A549 (cell line): ENCODE measurements around the gene P4HB. TPM values are rescaled to one million over a fixed set of nuclear protein-coding genes. Genes with fewer than 3 reads are reported as not detected.

Experiments
- ATAC-seq, 2 experiments: fragments of 200-7000 bp in 1 of 2; fragments of >200 bp in 1 of 2; cut with Nextera tagmentation in 1 of 2; cut with Tn5 transposase in 1 of 2; 3 replicates each; pipeline versions ENCODE4 v1.8.0 to v1.9.1; 2018 to 2020; ENCODE audit warnings: mild to moderate bottlenecking in 1 of 2, moderate library complexity in 1 of 2
- CTCF ChIA-PET: fragments of 300-600 bp; sonication (Branson Sonifier 250); formaldehyde crosslinking; extraction: SDS; loops from one replicate; lab custom pipeline; 2021; ENCODE audit warnings: antibody characterized with exemption, inconsistent platforms; lab: Yijun Ruan, JAX
- POLR2A ChIA-PET: fragments of 350-600 bp; formaldehyde crosslinking; extraction: SDS; loops from one replicate; lab custom pipeline; 2021; ENCODE audit warnings: antibody characterized with exemption, inconsistent platforms; lab: Yijun Ruan, JAX
- DNase-seq, 2 experiments: peaks; one replicate each; pipeline versions ENCODE4 v3.0.0 to v3.0.0-alpha.2; 2011 to 2016; ENCODE audit warnings: low read depth in 1 of 2, low spot score in 1 of 2
- FAIRE-seq: peaks from 2 replicates; lab custom pipeline; 2011; peaks lifted over from hg19 to GRCh38; lab: Jason Lieb, UNC
- H3K27ac ChIP-seq, 2 experiments: fragments of >200 bp; sonication (Bioruptor Twin); formaldehyde crosslinking; 3 replicates each; pipeline ENCODE4 v1.5.1; 2016 to 2017
- H3K4me1 ChIP-seq: fragments of >200 bp; sonication (Bioruptor Twin); formaldehyde crosslinking; 3 replicates; pipeline ENCODE4 v1.6.1; 2016
- H3K4me2 ChIP-seq: fragments of >200 bp; sonication (Bioruptor Twin); formaldehyde crosslinking; 3 replicates; pipeline ENCODE4 v1.6.1; 2016
- H3K4me3 ChIP-seq: fragments of >200 bp; sonication (Bioruptor Twin); formaldehyde crosslinking; 3 replicates; pipeline ENCODE4 v1.5.1; 2016
- H3K9me3 ChIP-seq: fragments of >200 bp; sonication (Bioruptor Twin); formaldehyde crosslinking; 3 replicates; pipeline ENCODE4 v1.6.1; 2016
- BHLHE40 ChIP-seq: IDR thresholded peaks from 2 replicates; pipeline ENCODE4 v1.6.1; 2012; ENCODE audit warnings: low read depth, low read length, inconsistent platforms
- EP300 ChIP-seq, 2 experiments: fragments of >200 bp; sonication (Bioruptor Twin); formaldehyde crosslinking; IDR thresholded peaks; 2 replicates in 1 of 2; 3 replicates in 1 of 2; pipeline ENCODE4 v1.6.1; 2016 to 2017
- ESRRA ChIP-seq: fragments of 150-350 bp; IDR thresholded peaks from 2 replicates; pipeline ENCODE4 v1.6.1; 2014; ENCODE audit warnings: mild to moderate bottlenecking, low read length, borderline replicate concordance
- FOSB ChIP-seq: fragments of 250-450 bp; sonication (Bioruptor Pico); IDR thresholded peaks from 2 replicates; pipeline ENCODE4 v1.5.0; 2020; ENCODE audit warnings: mild to moderate bottlenecking, moderate library complexity
- FOSL2 ChIP-seq, 2 experiments: fragments of 450-650 bp in 1 of 2; fragments of >200 bp in 1 of 2; sonication (Bioruptor Twin) in 1 of 2; formaldehyde crosslinking; IDR thresholded peaks; 2 replicates each; pipeline versions ENCODE4 v1.5.0 to v1.6.1; 2016 to 2020; ENCODE audit warnings: mild to moderate bottlenecking in 1 of 2, moderate library complexity in 1 of 2
- HDAC2 ChIP-seq: fragments of 200-600 bp; sonication (generic); IDR thresholded peaks from 2 replicates; pipeline ENCODE4 v1.6.1; 2016
- HOXA7 ChIP-seq: fragments of 250-450 bp; sonication (Bioruptor Pico); IDR thresholded peaks from 2 replicates; pipeline ENCODE4 v1.5.0; 2020; ENCODE audit warnings: mild to moderate bottlenecking, moderate library complexity
- KDM5A ChIP-seq: fragments of 200-600 bp; sonication (generic); IDR thresholded peaks from 2 replicates; pipeline ENCODE4 v1.6.1; 2016; ENCODE audit warnings: antibody characterized with exemption, mild to moderate bottlenecking
- MAZ ChIP-seq: fragments of 150-350 bp; IDR thresholded peaks from 2 replicates; pipeline ENCODE4 v1.6.1; 2014; ENCODE audit warnings: antibody characterized with exemption, low read depth, low read length, borderline replicate concordance
- NFE2L2 ChIP-seq: fragments of 150-350 bp; conservative IDR thresholded peaks from 2 replicates; pipeline ENCODE4 v1.6.1; 2014; ENCODE audit warnings: low read length
- POLR2AphosphoS2 ChIP-seq: conservative IDR thresholded peaks from 2 replicates; pipeline ENCODE4 v1.6.1; 2012; ENCODE audit warnings: low read length, improper control_type of control experiment, inconsistent platforms
- RFX5 ChIP-seq: fragments of 450-650 bp; IDR thresholded peaks from 2 replicates; pipeline ENCODE4 v1.7.1; 2014; ENCODE audit warnings: antibody characterized with exemption, mild to moderate bottlenecking, moderate library complexity
- TFCP2L1 ChIP-seq: fragments of 250-450 bp; sonication (Bioruptor Pico); IDR thresholded peaks from 2 replicates; pipeline ENCODE4 v1.5.0; 2021; ENCODE audit warnings: mild to moderate bottlenecking
- ZC3H11A ChIP-seq: fragments of 450-650 bp; IDR thresholded peaks from 2 replicates; pipeline ENCODE4 v1.6.1; 2014; ENCODE audit warnings: antibody characterized with exemption, mild to moderate bottlenecking
- ZFP36 ChIP-seq: fragments of 450-650 bp; IDR thresholded peaks from 2 replicates; pipeline ENCODE4 v1.6.1; 2014; ENCODE audit warnings: borderline replicate concordance; ENCODE audit not compliant: partially characterized antibody
- ZNF302 ChIP-seq: fragments of 250-450 bp; sonication (Bioruptor Pico); IDR thresholded peaks from 2 replicates; pipeline ENCODE4 v1.9.0; 2021; ENCODE audit warnings: inconsistent platforms, mild to moderate bottlenecking, moderate library complexity
- WGBS: methylation state at CpG from one replicate; pipeline ENCODE4 v1.1.6; 2017; ENCODE audit errors: missing lambda C conversion rate; 5-methylcytosine and 5-hydroxymethylcytosine counted together
- polyA plus RNA-seq, 4 experiments: library from polyadenylated mRNA; depleted of rRNA in 3 of 4; stranded (reverse); fragments of >200 nt; fragmentation: RNase III in 1 of 4; extraction: RNeasy Plus Mini Kit Qiagen cat#74134 plus additional on column Dnase treatment in 1 of 4; gene quantifications; 2 replicates in 3 of 4; 3 replicates in 1 of 4; pipeline ENCODE4 v1.2.3, GENCODE V29; 2011 to 2017
- TF ChIP-seq, protein P1 (sequence below): fragments of 150-350 bp; IDR thresholded peaks from 2 replicates; pipeline ENCODE4 v1.6.1; 2014; ENCODE audit warnings: low read depth, mild to moderate bottlenecking, low read length
- TF ChIP-seq, protein P2 (sequence below): fragments of >200 bp; sonication (Bioruptor Twin); formaldehyde crosslinking; IDR thresholded peaks from 3 replicates; pipeline ENCODE4 v1.6.1; 2016
- TF ChIP-seq, protein P3 (sequence below): fragments of 250-450 bp; sonication (Bioruptor Pico); IDR thresholded peaks from 2 replicates; pipeline ENCODE4 v1.5.0; 2020; ENCODE audit warnings: low read depth, mild to moderate bottlenecking, moderate library complexity
- TF ChIP-seq, protein P4 (sequence below): fragments of 450-650 bp; IDR thresholded peaks from 2 replicates; pipeline ENCODE4 v1.6.1; 2014; ENCODE audit warnings: antibody characterized with exemption
- TF ChIP-seq, protein P5 (sequence below): fragments of >200 bp; sonication (Bioruptor Twin); formaldehyde crosslinking; IDR thresholded peaks from 3 replicates; pipeline ENCODE4 v1.5.1; 2016

The P4HB gene
- polyA plus RNA-seq, 2 of the 4 experiments (the other 2 are of a cell fraction): 102 to 622 TPM

DNA sequence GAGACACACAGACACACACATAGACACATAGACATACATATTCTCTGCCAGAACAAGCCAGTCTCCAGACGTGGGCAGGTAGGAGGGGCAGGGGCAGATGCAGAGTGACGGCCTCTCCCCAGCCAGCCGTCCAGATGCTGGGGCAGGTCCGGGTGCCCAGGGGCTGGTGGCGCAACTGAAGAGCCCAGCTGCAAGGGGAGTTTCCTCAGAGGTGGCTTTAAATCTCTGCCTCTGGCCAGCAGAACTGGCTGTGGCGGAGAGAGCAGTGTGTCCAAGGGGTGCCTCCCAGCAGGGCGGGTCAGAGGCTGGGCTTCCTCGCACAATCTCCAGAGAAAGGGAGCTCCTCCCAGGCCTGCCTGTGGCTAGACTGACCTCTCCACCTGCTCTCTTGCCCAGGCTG is 65.8 kb downstream of the P4HB start:
- no peak for FAIRE-seq
- no peaks in the 10 kb centered on the region for H3K9me3 ChIP-seq
- CTCF ChIA-PET: interaction anchor here (1.0 kb wide), 2 partner anchors 27 to 61 kb away, joined by 3 to 4 read pairs; no protein-coding TSS in a partner anchor
- DNase-seq: no peak
- POLR2A ChIA-PET: no interaction called here
- peak; percentile 73 to 89 for ATAC-seq
- no peaks in the 10 kb centered on the region for H3K4me1 ChIP-seq
- WGBS: 40% methylated on average over 8 of the region's 8 CpGs
- no peak overlapping the region for H3K4me3 ChIP-seq
- H3K27ac ChIP-seq: no peak overlapping the region
- H3K4me2 ChIP-seq: no peak overlapping the region
- TF ChIP-seq, protein P1, sequence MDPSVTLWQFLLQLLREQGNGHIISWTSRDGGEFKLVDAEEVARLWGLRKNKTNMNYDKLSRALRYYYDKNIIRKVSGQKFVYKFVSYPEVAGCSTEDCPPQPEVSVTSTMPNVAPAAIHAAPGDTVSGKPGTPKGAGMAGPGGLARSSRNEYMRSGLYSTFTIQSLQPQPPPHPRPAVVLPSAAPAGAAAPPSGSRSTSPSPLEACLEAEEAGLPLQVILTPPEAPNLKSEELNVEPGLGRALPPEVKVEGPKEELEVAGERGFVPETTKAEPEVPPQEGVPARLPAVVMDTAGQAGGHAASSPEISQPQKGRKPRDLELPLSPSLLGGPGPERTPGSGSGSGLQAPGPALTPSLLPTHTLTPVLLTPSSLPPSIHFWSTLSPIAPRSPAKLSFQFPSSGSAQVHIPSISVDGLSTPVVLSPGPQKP: no peak
- TF ChIP-seq HOXA7 (CRISPR knock-in tag) (no peak), ZFP36 (no peak), EP300 (IDR thresholded peaks at IDR 0.05) (no peak), FOSL2 (IDR thresholded peaks at IDR 0.05) (no peak), FOSL2 (CRISPR knock-in tag; IDR thresholded peaks at IDR 0.05) (no peak), TFCP2L1 (CRISPR knock-in tag) (no peak), ZNF302 (CRISPR knock-in tag) (no peak), MAZ (no peak), RFX5 (no peak), ZC3H11A (no peak)
- TF ChIP-seq, protein P2, sequence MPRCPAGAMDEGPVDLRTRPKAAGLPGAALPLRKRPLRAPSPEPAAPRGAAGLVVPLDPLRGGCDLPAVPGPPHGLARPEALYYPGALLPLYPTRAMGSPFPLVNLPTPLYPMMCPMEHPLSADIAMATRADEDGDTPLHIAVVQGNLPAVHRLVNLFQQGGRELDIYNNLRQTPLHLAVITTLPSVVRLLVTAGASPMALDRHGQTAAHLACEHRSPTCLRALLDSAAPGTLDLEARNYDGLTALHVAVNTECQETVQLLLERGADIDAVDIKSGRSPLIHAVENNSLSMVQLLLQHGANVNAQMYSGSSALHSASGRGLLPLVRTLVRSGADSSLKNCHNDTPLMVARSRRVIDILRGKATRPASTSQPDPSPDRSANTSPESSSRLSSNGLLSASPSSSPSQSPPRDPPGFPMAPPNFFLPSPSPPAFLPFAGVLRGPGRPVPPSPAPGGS: no peak
- TF ChIP-seq, protein P3, sequence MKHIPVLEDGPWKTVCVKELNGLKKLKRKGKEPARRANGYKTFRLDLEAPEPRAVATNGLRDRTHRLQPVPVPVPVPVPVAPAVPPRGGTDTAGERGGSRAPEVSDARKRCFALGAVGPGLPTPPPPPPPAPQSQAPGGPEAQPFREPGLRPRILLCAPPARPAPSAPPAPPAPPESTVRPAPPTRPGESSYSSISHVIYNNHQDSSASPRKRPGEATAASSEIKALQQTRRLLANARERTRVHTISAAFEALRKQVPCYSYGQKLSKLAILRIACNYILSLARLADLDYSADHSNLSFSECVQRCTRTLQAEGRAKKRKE: no peak

DNA sequence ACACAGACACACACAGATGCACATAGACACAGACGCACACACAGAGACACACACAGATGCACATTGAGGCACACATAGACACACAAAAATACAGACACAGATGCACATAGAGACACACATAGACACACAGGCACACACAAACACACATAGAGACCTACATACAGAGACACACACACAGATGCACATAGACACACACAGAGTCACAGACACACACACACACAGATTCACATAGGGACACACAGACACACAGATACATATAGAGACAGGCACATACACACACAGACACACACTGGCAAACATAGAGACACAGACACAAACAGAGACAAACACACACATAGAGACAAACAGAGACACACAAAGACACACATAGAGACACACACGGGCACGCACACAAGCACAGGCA is 66.3 kb downstream of the P4HB start:
- WGBS: 94% methylated on average over 3 of the region's 3 CpGs
- TF ChIP-seq ZC3H11A: no peak
- TF ChIP-seq NFE2L2: no peak
- TF ChIP-seq FOSB (CRISPR knock-in tag): no peak
- TF ChIP-seq, protein P4, sequence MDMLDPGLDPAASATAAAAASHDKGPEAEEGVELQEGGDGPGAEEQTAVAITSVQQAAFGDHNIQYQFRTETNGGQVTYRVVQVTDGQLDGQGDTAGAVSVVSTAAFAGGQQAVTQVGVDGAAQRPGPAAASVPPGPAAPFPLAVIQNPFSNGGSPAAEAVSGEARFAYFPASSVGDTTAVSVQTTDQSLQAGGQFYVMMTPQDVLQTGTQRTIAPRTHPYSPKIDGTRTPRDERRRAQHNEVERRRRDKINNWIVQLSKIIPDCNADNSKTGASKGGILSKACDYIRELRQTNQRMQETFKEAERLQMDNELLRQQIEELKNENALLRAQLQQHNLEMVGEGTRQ: no peak
- TF ChIP-seq POLR2AphosphoS2: no peak
- TF ChIP-seq KDM5A: no peak
- TF ChIP-seq, protein P5, sequence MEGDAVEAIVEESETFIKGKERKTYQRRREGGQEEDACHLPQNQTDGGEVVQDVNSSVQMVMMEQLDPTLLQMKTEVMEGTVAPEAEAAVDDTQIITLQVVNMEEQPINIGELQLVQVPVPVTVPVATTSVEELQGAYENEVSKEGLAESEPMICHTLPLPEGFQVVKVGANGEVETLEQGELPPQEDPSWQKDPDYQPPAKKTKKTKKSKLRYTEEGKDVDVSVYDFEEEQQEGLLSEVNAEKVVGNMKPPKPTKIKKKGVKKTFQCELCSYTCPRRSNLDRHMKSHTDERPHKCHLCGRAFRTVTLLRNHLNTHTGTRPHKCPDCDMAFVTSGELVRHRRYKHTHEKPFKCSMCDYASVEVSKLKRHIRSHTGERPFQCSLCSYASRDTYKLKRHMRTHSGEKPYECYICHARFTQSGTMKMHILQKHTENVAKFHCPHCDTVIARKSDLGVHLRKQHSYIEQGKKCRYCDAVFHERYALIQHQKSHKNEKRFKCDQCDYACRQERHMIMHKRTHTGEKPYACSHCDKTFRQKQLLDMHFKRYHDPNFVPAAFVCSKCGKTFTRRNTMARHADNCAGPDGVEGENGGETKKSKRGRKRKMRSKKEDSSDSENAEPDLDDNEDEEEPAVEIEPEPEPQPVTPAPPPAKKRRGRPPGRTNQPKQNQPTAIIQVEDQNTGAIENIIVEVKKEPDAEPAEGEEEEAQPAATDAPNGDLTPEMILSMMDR: no peak
- no peak for TF ChIP-seq TFCP2L1 (CRISPR knock-in tag)
- TF ChIP-seq ESRRA: no peak
- no peak for TF ChIP-seq BHLHE40
- no peak for TF ChIP-seq HDAC2
- TF ChIP-seq, all 56 proteins: peak for 0
- H3K4me3 ChIP-seq: no peak overlapping the region
- no peaks in the 10 kb centered on the region for H3K9me3 ChIP-seq
- POLR2A ChIA-PET: no interaction called here
- no peak for FAIRE-seq
- no peak overlapping the region for H3K27ac ChIP-seq
- CTCF ChIA-PET: interaction anchor here (1.0 kb wide), 2 partner anchors 28 to 61 kb away, joined by 3 to 4 read pairs; no protein-coding TSS in a partner anchor
- no peak overlapping the region for H3K4me2 ChIP-seq
- H3K4me1 ChIP-seq: no peaks in the 10 kb centered on the region
- ATAC-seq: no peak; a peak in 1 of 6 replicates
- no peak for DNase-seq

Other genes starting within 250 kb of the P4HB start
Only the 30 nearest of the 31 such genes appear.
- gene NPLOC4, start 223.4 kb downstream of the P4HB start, polyA plus RNA-seq (2011; rRNA removed): 101 and 130 TPM in 2 replicates
- 91.1 to 98.5 TPM (median 92.2 TPM) in 3 replicates for gene NPLOC4, start 223.4 kb downstream of the P4HB start, polyA plus RNA-seq (2017; fragmentation: RNase III; extraction: RNeasy Plus Mini Kit Qiagen cat#74134 plus additional on column Dnase treatment)
- gene TSPAN10, start 223.3 kb downstream of the P4HB start, polyA plus RNA-seq (2011; rRNA removed): 1.4 and 1.7 TPM in 2 replicates
- 5.4 to 7.1 TPM (median 6.3 TPM) in 3 replicates for gene TSPAN10, start 223.3 kb downstream of the P4HB start, polyA plus RNA-seq (2017; fragmentation: RNase III; extraction: RNeasy Plus Mini Kit Qiagen cat#74134 plus additional on column Dnase treatment)
- 1.0 and 1.2 TPM in 2 replicates for gene PDE6G, start 204.0 kb downstream of the P4HB start, polyA plus RNA-seq (2011; rRNA removed)
- gene PDE6G, start 204.0 kb downstream of the P4HB start, polyA plus RNA-seq (2017; fragmentation: RNase III; extraction: RNeasy Plus Mini Kit Qiagen cat#74134 plus additional on column Dnase treatment): 0.90 to 2.0 TPM (median 1.2 TPM) in 3 replicates
- 34.6 and 38.7 TPM in 2 replicates for gene OXLD1, start 193.9 kb downstream of the P4HB start, polyA plus RNA-seq (2011; rRNA removed)
- 43.9 to 47.7 TPM (median 47.1 TPM) in 3 replicates for gene OXLD1, start 193.9 kb downstream of the P4HB start, polyA plus RNA-seq (2017; fragmentation: RNase III; extraction: RNeasy Plus Mini Kit Qiagen cat#74134 plus additional on column Dnase treatment)
- gene CCDC137, start 193.8 kb downstream of the P4HB start, polyA plus RNA-seq (2011; rRNA removed): 16.6 and 22.6 TPM in 2 replicates
- gene CCDC137, start 193.8 kb downstream of the P4HB start, polyA plus RNA-seq (2017; fragmentation: RNase III; extraction: RNeasy Plus Mini Kit Qiagen cat#74134 plus additional on column Dnase treatment): 55.0 to 59.7 TPM (median 55.6 TPM) in 3 replicates
- 43.8 and 45.2 TPM in 2 replicates for gene ARL16, start 176.7 kb downstream of the P4HB start, polyA plus RNA-seq (2011; rRNA removed)
- 52.8 to 55.8 TPM (median 53.6 TPM) in 3 replicates for gene ARL16, start 176.7 kb downstream of the P4HB start, polyA plus RNA-seq (2017; fragmentation: RNase III; extraction: RNeasy Plus Mini Kit Qiagen cat#74134 plus additional on column Dnase treatment)
- gene HGS, start 176.5 kb downstream of the P4HB start, polyA plus RNA-seq (2011; rRNA removed): 75.7 and 85.9 TPM in 2 replicates
- 127 to 130 TPM (median 129 TPM) in 3 replicates for gene HGS, start 176.5 kb downstream of the P4HB start, polyA plus RNA-seq (2017; fragmentation: RNase III; extraction: RNeasy Plus Mini Kit Qiagen cat#74134 plus additional on column Dnase treatment)
- 152 and 161 TPM in 2 replicates for gene MRPL12, start 157.2 kb downstream of the P4HB start, polyA plus RNA-seq (2011; rRNA removed)
- 197 to 233 TPM (median 215 TPM) in 3 replicates for gene MRPL12, start 157.2 kb downstream of the P4HB start, polyA plus RNA-seq (2017; fragmentation: RNase III; extraction: RNeasy Plus Mini Kit Qiagen cat#74134 plus additional on column Dnase treatment)
- 20.0 and 25.8 TPM in 2 replicates for gene SLC25A10, start 148.3 kb downstream of the P4HB start, polyA plus RNA-seq (2011; rRNA removed)
- 43.4 to 47.1 TPM (median 47.0 TPM) in 3 replicates for gene SLC25A10, start 148.3 kb downstream of the P4HB start, polyA plus RNA-seq (2017; fragmentation: RNase III; extraction: RNeasy Plus Mini Kit Qiagen cat#74134 plus additional on column Dnase treatment)
- gene GCGR, start 56.4 kb downstream of the P4HB start, polyA plus RNA-seq (2011; rRNA removed): 0.05 and 0.19 TPM in 2 replicates
- gene GCGR, start 56.4 kb downstream of the P4HB start, polyA plus RNA-seq (2017; fragmentation: RNase III; extraction: RNeasy Plus Mini Kit Qiagen cat#74134 plus additional on column Dnase treatment): 0.37 to 0.46 TPM (median 0.45 TPM) in 3 replicates
- gene MCRIP1, start 27.2 kb downstream of the P4HB start, polyA plus RNA-seq (2011; rRNA removed): 30.9 and 32.0 TPM in 2 replicates
- gene MCRIP1, start 27.2 kb downstream of the P4HB start, polyA plus RNA-seq (2017; fragmentation: RNase III; extraction: RNeasy Plus Mini Kit Qiagen cat#74134 plus additional on column Dnase treatment): 43.9 to 51.0 TPM (median 45.1 TPM) in 3 replicates
- gene PPP1R27, start 25.5 kb downstream of the P4HB start, polyA plus RNA-seq (2011; rRNA removed): not detected in 2 replicates
- 0.09 TPM in 1 of 3 replicates, not detected in the others for gene PPP1R27, start 25.5 kb downstream of the P4HB start, polyA plus RNA-seq (2017; fragmentation: RNase III; extraction: RNeasy Plus Mini Kit Qiagen cat#74134 plus additional on column Dnase treatment)
- gene ARHGDIA, start 10.8 kb upstream of the P4HB start, polyA plus RNA-seq (2011; rRNA removed): 44.3 and 64.0 TPM in 2 replicates
- 497 to 567 TPM (median 503 TPM) in 3 replicates for gene ARHGDIA, start 10.8 kb upstream of the P4HB start, polyA plus RNA-seq (2017; fragmentation: RNase III; extraction: RNeasy Plus Mini Kit Qiagen cat#74134 plus additional on column Dnase treatment)
- gene ALYREF, start 31.1 kb upstream of the P4HB start, polyA plus RNA-seq (2011; rRNA removed): 125 and 130 TPM in 2 replicates
- 135 to 164 TPM (median 141 TPM) in 3 replicates for gene ALYREF, start 31.1 kb upstream of the P4HB start, polyA plus RNA-seq (2017; fragmentation: RNase III; extraction: RNeasy Plus Mini Kit Qiagen cat#74134 plus additional on column Dnase treatment)
- gene ANAPC11, start 31.2 kb upstream of the P4HB start, polyA plus RNA-seq (2011; rRNA removed): 351 and 428 TPM in 2 replicates
- 352 to 382 TPM (median 377 TPM) in 3 replicates for gene ANAPC11, start 31.2 kb upstream of the P4HB start, polyA plus RNA-seq (2017; fragmentation: RNase III; extraction: RNeasy Plus Mini Kit Qiagen cat#74134 plus additional on column Dnase treatment)
- 0.34 and 0.41 TPM in 2 replicates for gene NPB, start 41.7 kb upstream of the P4HB start, polyA plus RNA-seq (2011; rRNA removed)
- gene NPB, start 41.7 kb upstream of the P4HB start, polyA plus RNA-seq (2017; fragmentation: RNase III; extraction: RNeasy Plus Mini Kit Qiagen cat#74134 plus additional on column Dnase treatment): 0.29 to 0.45 TPM (median 0.38 TPM) in 3 replicates
- gene PCYT2, start 50.9 kb upstream of the P4HB start, polyA plus RNA-seq (2011; rRNA removed): 7.1 and 7.7 TPM in 2 replicates
- 14.8 to 17.0 TPM (median 16.3 TPM) in 3 replicates for gene PCYT2, start 50.9 kb upstream of the P4HB start, polyA plus RNA-seq (2017; fragmentation: RNase III; extraction: RNeasy Plus Mini Kit Qiagen cat#74134 plus additional on column Dnase treatment)
- gene SIRT7, start 57.6 kb upstream of the P4HB start, polyA plus RNA-seq (2011; rRNA removed): 9.8 and 13.7 TPM in 2 replicates
- gene SIRT7, start 57.6 kb upstream of the P4HB start, polyA plus RNA-seq (2017; fragmentation: RNase III; extraction: RNeasy Plus Mini Kit Qiagen cat#74134 plus additional on column Dnase treatment): 34.0 to 35.2 TPM (median 34.8 TPM) in 3 replicates
- gene MAFG, start 67.2 kb upstream of the P4HB start, polyA plus RNA-seq (2011; rRNA removed): 41.6 and 47.9 TPM in 2 replicates
- gene MAFG, start 67.2 kb upstream of the P4HB start, polyA plus RNA-seq (2017; fragmentation: RNase III; extraction: RNeasy Plus Mini Kit Qiagen cat#74134 plus additional on column Dnase treatment): 49.8 to 57.9 TPM (median 52.4 TPM) in 3 replicates
- 77.1 and 81.4 TPM in 2 replicates for gene PYCR1, start 76.8 kb upstream of the P4HB start, polyA plus RNA-seq (2011; rRNA removed)
- gene PYCR1, start 76.8 kb upstream of the P4HB start, polyA plus RNA-seq (2017; fragmentation: RNase III; extraction: RNeasy Plus Mini Kit Qiagen cat#74134 plus additional on column Dnase treatment): 81.4 to 93.3 TPM (median 87.2 TPM) in 3 replicates
- gene MYADML2, start 86.7 kb upstream of the P4HB start, polyA plus RNA-seq (2011; rRNA removed): not detected in 2 replicates
- gene MYADML2, start 86.7 kb upstream of the P4HB start, polyA plus RNA-seq (2017; fragmentation: RNase III; extraction: RNeasy Plus Mini Kit Qiagen cat#74134 plus additional on column Dnase treatment): not detected in 3 replicates
- gene NOTUM, start 100.7 kb upstream of the P4HB start, polyA plus RNA-seq (2011; rRNA removed): 0.06 and 0.08 TPM in 2 replicates
- gene NOTUM, start 100.7 kb upstream of the P4HB start, polyA plus RNA-seq (2017; fragmentation: RNase III; extraction: RNeasy Plus Mini Kit Qiagen cat#74134 plus additional on column Dnase treatment): 0.45 to 0.92 TPM (median 0.91 TPM) in 3 replicates
- gene ASPSCR1, start 117.1 kb upstream of the P4HB start, polyA plus RNA-seq (2011; rRNA removed): 10.3 and 12.3 TPM in 2 replicates
- 24.5 to 29.4 TPM (median 25.7 TPM) in 3 replicates for gene ASPSCR1, start 117.1 kb upstream of the P4HB start, polyA plus RNA-seq (2017; fragmentation: RNase III; extraction: RNeasy Plus Mini Kit Qiagen cat#74134 plus additional on column Dnase treatment)
- 79.4 and 80.5 TPM in 2 replicates for gene CENPX, start 162.3 kb upstream of the P4HB start, polyA plus RNA-seq (2011; rRNA removed)
- gene CENPX, start 162.3 kb upstream of the P4HB start, polyA plus RNA-seq (2017; fragmentation: RNase III; extraction: RNeasy Plus Mini Kit Qiagen cat#74134 plus additional on column Dnase treatment): 208 to 231 TPM (median 222 TPM) in 3 replicates
- 6.0 and 6.4 TPM in 2 replicates for gene LRRC45, start 162.8 kb upstream of the P4HB start, polyA plus RNA-seq (2011; rRNA removed)
- gene LRRC45, start 162.8 kb upstream of the P4HB start, polyA plus RNA-seq (2017; fragmentation: RNase III; extraction: RNeasy Plus Mini Kit Qiagen cat#74134 plus additional on column Dnase treatment): 19.1 to 24.5 TPM (median 21.6 TPM) in 3 replicates
- gene RAC3, start 171.1 kb upstream of the P4HB start, polyA plus RNA-seq (2011; rRNA removed): 9.9 and 11.9 TPM in 2 replicates
- gene RAC3, start 171.1 kb upstream of the P4HB start, polyA plus RNA-seq (2017; fragmentation: RNase III; extraction: RNeasy Plus Mini Kit Qiagen cat#74134 plus additional on column Dnase treatment): 19.9 to 21.0 TPM (median 20.4 TPM) in 3 replicates
- gene DCXR, start 177.2 kb upstream of the P4HB start, polyA plus RNA-seq (2011; rRNA removed): 39.3 and 48.3 TPM in 2 replicates
- 62.0 to 70.7 TPM (median 69.6 TPM) in 3 replicates for gene DCXR, start 177.2 kb upstream of the P4HB start, polyA plus RNA-seq (2017; fragmentation: RNase III; extraction: RNeasy Plus Mini Kit Qiagen cat#74134 plus additional on column Dnase treatment)
- 8.4 and 8.9 TPM in 2 replicates for gene RFNG, start 191.3 kb upstream of the P4HB start, polyA plus RNA-seq (2011; rRNA removed)
- 21.3 to 31.5 TPM (median 25.7 TPM) in 3 replicates for gene RFNG, start 191.3 kb upstream of the P4HB start, polyA plus RNA-seq (2017; fragmentation: RNase III; extraction: RNeasy Plus Mini Kit Qiagen cat#74134 plus additional on column Dnase treatment)
- 89.4 and 93.8 TPM in 2 replicates for gene GPS1, start 191.4 kb upstream of the P4HB start, polyA plus RNA-seq (2011; rRNA removed)
- 122 to 130 TPM (median 126 TPM) in 3 replicates for gene GPS1, start 191.4 kb upstream of the P4HB start, polyA plus RNA-seq (2017; fragmentation: RNase III; extraction: RNeasy Plus Mini Kit Qiagen cat#74134 plus additional on column Dnase treatment)
- gene DUS1L, start 205.3 kb upstream of the P4HB start, polyA plus RNA-seq (2011; rRNA removed): 48.1 and 59.5 TPM in 2 replicates
- gene DUS1L, start 205.3 kb upstream of the P4HB start, polyA plus RNA-seq (2017; fragmentation: RNase III; extraction: RNeasy Plus Mini Kit Qiagen cat#74134 plus additional on column Dnase treatment): 81.5 to 84.8 TPM (median 83.6 TPM) in 3 replicates